Neuronal stem cell (in vitro differentiated cells): ENCODE results near the gene AGAP1.

Source experiments
- DNase-seq: peaks from one replicate; pipeline ENCODE4 v3.0.0-alpha.2; 2013; ENCODE audit warnings: low spot score
- H2AFZ ChIP-seq: one replicate; pipeline ENCODE4 v1.6.1; 2013; ENCODE audit warnings: mild to moderate bottlenecking, low read length, inconsistent platforms
- H2AK5ac ChIP-seq: 2 replicates; pipeline ENCODE4 v1.6.1; 2013; ENCODE audit warnings: low read depth, mild to moderate bottlenecking, inconsistent platforms, low read length, moderate library complexity, mixed read lengths
- H2BK120ac ChIP-seq: 2 replicates; pipeline ENCODE4 v1.6.1; 2013; ENCODE audit warnings: low read depth, mild to moderate bottlenecking, inconsistent platforms, low read length, moderate library complexity, mixed read lengths
- H2BK12ac ChIP-seq: one replicate; pipeline ENCODE4 v1.6.1; 2013; ENCODE audit warnings: low read length, inconsistent platforms
- H2BK15ac ChIP-seq: 2 replicates; pipeline ENCODE4 v1.6.1; 2013; ENCODE audit warnings: mild to moderate bottlenecking, low read length, inconsistent platforms, mixed read lengths
- H2BK5ac ChIP-seq: one replicate; pipeline ENCODE4 v1.6.1; 2013; ENCODE audit warnings: inconsistent platforms, mild to moderate bottlenecking, low read length, moderate library complexity
- H3K14ac ChIP-seq: one replicate; pipeline ENCODE4 v1.6.1; 2013; ENCODE audit warnings: low read length, inconsistent platforms
- H3K18ac ChIP-seq: 2 replicates; pipeline ENCODE4 v1.6.1; 2013; ENCODE audit warnings: low read length, inconsistent platforms
- H3K23ac ChIP-seq: 2 replicates; pipeline ENCODE4 v1.6.1; 2013; ENCODE audit warnings: low read depth, mild to moderate bottlenecking, mixed read lengths, low read length, inconsistent platforms; ENCODE audit not compliant: poor library complexity
- H3K27ac ChIP-seq: replicated peaks from 3 replicates; pipeline ENCODE4 v1.5.1; 2013; ENCODE audit warnings: low read length, inconsistent platforms
- H3K27me3 ChIP-seq, 3 experiments: 2 replicates each; pipeline ENCODE4 v1.6.1; 2013; ENCODE audit warnings: low read length in 3 of 3, mild to moderate bottlenecking in 2 of 3, inconsistent platforms in 1 of 3, low read depth in 1 of 3, mixed read lengths in 1 of 3, moderate library complexity in 1 of 3; ENCODE audit not compliant: control insufficient read depth in 3 of 3, insufficient read depth in 3 of 3
- H3K36me3 ChIP-seq, 2 donors: replicated peaks in 1 of 2; 2 replicates each; pipeline ENCODE4 v1.6.1; 2013; ENCODE audit warnings: low read length in 2 of 2; ENCODE audit not compliant: control insufficient read depth in 2 of 2, insufficient read depth in 2 of 2
- H3K4ac ChIP-seq: 2 replicates; pipeline ENCODE4 v1.6.1; 2013; ENCODE audit warnings: inconsistent platforms, mild to moderate bottlenecking, low read length, moderate library complexity
- H3K4me1 ChIP-seq, 2 donors: 1 replicate in 1 of 2; 2 replicates in 1 of 2; pipeline ENCODE4 v1.6.1; 2013; ENCODE audit warnings: low read length in 2 of 2, low read depth in 1 of 2; ENCODE audit not compliant: control insufficient read depth in 2 of 2, insufficient read depth in 1 of 2
- H3K4me2 ChIP-seq: one replicate; pipeline ENCODE4 v1.6.1; 2013; ENCODE audit warnings: mild to moderate bottlenecking, low read length, inconsistent platforms; ENCODE audit not compliant: insufficient read depth, poor library complexity, severe bottlenecking
- H3K4me3 ChIP-seq, 2 donors: 2 replicates each; pipeline ENCODE4 v1.5.1; 2013; ENCODE audit warnings: low read length in 2 of 2, mild to moderate bottlenecking in 2 of 2, inconsistent platforms in 1 of 2, moderate library complexity in 1 of 2
- H3K79me1 ChIP-seq: one replicate; pipeline ENCODE4 v1.6.1; 2013; ENCODE audit warnings: low read depth, mild to moderate bottlenecking, inconsistent platforms, low read length, moderate library complexity
- H3K9ac ChIP-seq: one replicate; pipeline ENCODE4 v1.6.1; 2013; ENCODE audit warnings: mild to moderate bottlenecking, low read depth, low read length, inconsistent platforms; ENCODE audit not compliant: poor library complexity
- H3K9me3 ChIP-seq, 2 donors: replicated peaks in 1 of 2; 2 replicates each; pipeline versions ENCODE3 to v1.6.1; 2013; ENCODE audit warnings: low read length in 2 of 2, mild to moderate bottlenecking in 2 of 2, inconsistent platforms in 1 of 2, low read depth in 1 of 2, mixed read lengths in 1 of 2, moderate library complexity in 1 of 2; ENCODE audit not compliant: control insufficient read depth in 2 of 2, insufficient read depth in 1 of 2
- H4K8ac ChIP-seq: one replicate; pipeline ENCODE4 v1.6.1; 2013; ENCODE audit warnings: low read depth, mild to moderate bottlenecking, inconsistent platforms, low read length, moderate library complexity
- H4K91ac ChIP-seq: one replicate; pipeline ENCODE4 v1.6.1; 2013; ENCODE audit warnings: low read length, low read depth, mild to moderate bottlenecking, inconsistent platforms; ENCODE audit not compliant: poor library complexity
- WGBS, 2 donors: extraction: QIAGEN DNeasy Blood & Tissue Kit; methylation state at CpG; one replicate each; pipeline ENCODE4 v1.1.7; 2013; ENCODE audit warnings: missing lambda C conversion rate in 2 of 2, mixed read lengths in 1 of 2; ENCODE audit not compliant: insufficient read length in 2 of 2, insufficient replicate concordance in 1 of 2; ENCODE audit errors: extremely low coverage in 2 of 2; 5-methylcytosine and 5-hydroxymethylcytosine counted together

The AGAP1 gene

GRCh38 chr2:235968155-235968554 is 474.3 kb downstream of the AGAP1 start:
- no peak overlapping the region for H2AK5ac ChIP-seq
- no peaks in the 10 kb centered on the region for H3K4me1 ChIP-seq
- no peak overlapping the region for H2BK12ac ChIP-seq
- no peak overlapping the region for H2AFZ ChIP-seq
- H3K27ac ChIP-seq: no peak overlapping the region
- H2BK15ac ChIP-seq: no peak overlapping the region
- H3K4ac ChIP-seq: no peak overlapping the region
- no peak overlapping the region for H3K14ac ChIP-seq
- H3K27me3 ChIP-seq: no peaks in the 10 kb centered on the region
- H3K23ac ChIP-seq: no peak overlapping the region
- no peak overlapping the region for H2BK5ac ChIP-seq
- WGBS, 2 donors: no CpG with 5 or more reads among the region's 8 CpGs
- peaks cover 4 to 49% of the 10 kb centered on the region in 2 donors for H3K36me3 ChIP-seq
- no peak overlapping the region for H2BK120ac ChIP-seq
- no peak overlapping the region for H3K4me2 ChIP-seq
- no peak for DNase-seq
- H4K91ac ChIP-seq: no peak overlapping the region
- no peak overlapping the region for H3K9ac ChIP-seq
- H4K8ac ChIP-seq: no peak overlapping the region
- H3K18ac ChIP-seq: no peak overlapping the region
- H3K9me3 ChIP-seq: peaks cover 0 to 3% of the 10 kb centered on the region in 2 donors
- no peaks in the 10 kb centered on the region for H3K79me1 ChIP-seq
- no peak overlapping the region for H3K4me3 ChIP-seq

GRCh38 chr2:235968616-235969324 is 474.9 kb downstream of the AGAP1 start:
- H3K4ac ChIP-seq: no peak overlapping the region
- no peak overlapping the region for H3K4me2 ChIP-seq
- H3K4me3 ChIP-seq: no peak overlapping the region
- no peak overlapping the region for H2BK12ac ChIP-seq
- no peak overlapping the region for H2BK5ac ChIP-seq
- H3K14ac ChIP-seq: no peak overlapping the region
- H3K79me1 ChIP-seq: no peaks in the 10 kb centered on the region
- H4K91ac ChIP-seq: no peak overlapping the region
- H2AFZ ChIP-seq: no peak overlapping the region
- whole genome bisulfite sequencing, 2 donors: no CpG with 5 or more reads among the region's 18 CpGs
- no peak overlapping the region for H2BK120ac ChIP-seq
- H3K9me3 ChIP-seq: peaks cover 0 to 3% of the 10 kb centered on the region in 2 donors
- H3K4me1 ChIP-seq: no peaks in the 10 kb centered on the region
- H3K27ac ChIP-seq: no peak overlapping the region
- no peak overlapping the region for H4K8ac ChIP-seq
- H3K9ac ChIP-seq: no peak overlapping the region
- H3K27me3 ChIP-seq: no peaks in the 10 kb centered on the region
- peaks cover 5 to 55% of the 10 kb centered on the region in 2 donors for H3K36me3 ChIP-seq
- H2AK5ac ChIP-seq: no peak overlapping the region
- no peak for DNase-seq
- H2BK15ac ChIP-seq: no peak overlapping the region
- H3K18ac ChIP-seq: no peak overlapping the region
- no peak overlapping the region for H3K23ac ChIP-seq

- DNase-seq: no peak
- Histone ChIP-seq H3K9ac (no peak overlapping the region), H3K79me1 (no peaks in the 10 kb centered on the region), H3K27me3 (no peaks in the 10 kb centered on the region), H4K8ac (no peak overlapping the region), H3K4me1 (no peaks in the 10 kb centered on the region), H3K4ac (no peak overlapping the region), H3K23ac (no peak overlapping the region), H3K9me3 (peaks cover 0 to 3% of the 10 kb centered on the region in 2 donors), H2BK120ac (no peak overlapping the region), H4K91ac (no peak overlapping the region), H3K4me3 (no peak overlapping the region), H2AK5ac (no peak overlapping the region), H2AFZ (no peak overlapping the region), H2BK5ac (no peak overlapping the region), H3K4me2 (no peak overlapping the region), H3K36me3 (peaks cover 5 to 68% of the 10 kb centered on the region in 2 donors), H2BK15ac (no peak overlapping the region), H3K14ac (no peak overlapping the region), H2BK12ac (no peak overlapping the region), H3K27ac (no peak overlapping the region), H3K18ac (no peak overlapping the region)
- no CpG with 5 or more reads among the region's 23 CpGs for WGBS, 2 donors
These were observed 476.6 kb downstream of the AGAP1 start for GRCh38 chr2:235970204-235971040.

DNA sequence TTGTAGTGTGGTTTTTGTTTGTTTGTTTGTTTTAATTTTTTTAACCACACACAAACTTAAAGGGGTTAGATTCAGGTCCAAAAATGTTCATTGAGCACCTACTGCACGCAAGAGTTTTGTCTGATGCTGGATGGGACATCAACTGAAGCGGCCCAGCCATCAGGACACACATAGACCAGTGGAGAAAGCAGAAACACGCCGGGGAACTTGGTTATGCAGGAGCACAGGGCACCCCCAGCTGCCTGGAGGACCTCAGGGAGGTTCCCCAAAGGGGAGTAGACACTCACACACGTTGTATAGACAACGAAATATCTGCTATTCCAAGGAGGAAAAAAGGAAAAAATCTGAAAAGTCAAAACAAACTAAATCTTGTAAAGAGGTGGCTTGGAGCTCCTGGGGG is 482.7 kb downstream of the AGAP1 start:
- no CpG with 5 or more reads among the region's 6 CpGs for WGBS, 2 donors
- Histone ChIP-seq H2BK120ac (no peak overlapping the region), H3K9me3 (peaks cover 0 to 13% of the 10 kb centered on the region in 2 donors), H2AFZ (no peak overlapping the region), H2BK15ac (no peak overlapping the region), H3K4me1 (no peaks in the 10 kb centered on the region), H3K79me1 (no peaks in the 10 kb centered on the region), H3K18ac (no peak overlapping the region), H3K9ac (no peak overlapping the region), H2BK12ac (no peak overlapping the region), H3K4me2 (no peak overlapping the region), H3K23ac (no peak overlapping the region), H2AK5ac (no peak overlapping the region), H3K14ac (no peak overlapping the region), H3K4ac (no peak overlapping the region), H4K8ac (no peak overlapping the region), H2BK5ac (no peak overlapping the region), H3K27ac (no peak overlapping the region), H3K4me3 (no peak overlapping the region), H4K91ac (no peak overlapping the region), H3K27me3 (no peaks in the 10 kb centered on the region), H3K36me3 (peaks cover 5 to 89% of the 10 kb centered on the region in 2 donors)
- no peak for DNase-seq
